ENCODE data around the gene PSME3. TPM values are rescaled to one million over a fixed set of nuclear protein-coding genes. Genes with fewer than 3 reads are reported as not detected.
A peak's percentile ranks its signal among the peaks of the same experiment; 100 is the strongest.

Gene PSME3
- total RNA-seq, 1 experiment from 2014 or later: 163 TPM

DNA sequence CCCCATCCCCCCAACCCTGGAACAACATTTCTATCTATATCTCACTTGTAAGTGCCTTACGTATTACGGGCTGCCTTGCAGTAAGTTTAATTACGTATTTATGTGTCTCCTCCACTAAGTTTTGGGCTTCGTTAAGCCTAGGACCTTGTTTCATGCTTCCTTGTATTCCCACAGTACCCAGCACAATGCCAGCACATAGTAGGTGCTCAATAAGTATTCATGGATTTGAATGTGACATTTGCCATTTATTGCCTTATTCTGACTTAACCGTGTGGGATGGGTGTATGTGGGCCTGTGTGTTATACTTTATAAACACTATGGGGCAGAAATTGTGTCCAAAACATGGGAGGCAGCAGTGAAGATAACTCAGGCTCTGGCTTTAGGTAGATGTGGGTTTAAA lies 40.7 kb upstream of the PSME3 start:
- H4K20me1 ChIP-seq (ENCODE audit: insufficient read depth): no peaks in the 10 kb centered on the region
- no peaks in the 10 kb centered on the region for H3K9me3 ChIP-seq (ENCODE audit: control insufficient read depth in 1 of 2, insufficient read depth in 1 of 2, low read depth in 1 of 2, low read length in 2 of 2)
- H2AFZ ChIP-seq (ENCODE audit: low read depth, low read length, poor library complexity, severe bottlenecking): no peak overlapping the region
- H3K79me2 ChIP-seq (ENCODE audit: insufficient read depth, low read length): 0 out of 2 replicates have a peak, but pooled peaks cover 5% of the 10 kb centered on the region
- H3K27ac ChIP-seq (ENCODE audit: low read depth, low read length): no peak overlapping the region
- no peak overlapping the region for H3K4me3 ChIP-seq (replicated peaks in 1 of 2; ENCODE audit: low read depth in 1 of 2, low read length in 2 of 2)
- ATAC-seq (no peak), DNase-seq (ENCODE audit: low read depth, low spot score) (no peak)
- H3K27me3 ChIP-seq (ENCODE audit: insufficient read depth, low read length): no peaks in the 10 kb centered on the region
- ChIA-PET POLR2A (no interaction called here), RAD21 (ENCODE audit: low non-redundant PET in 1 of 2, low total read pairs in 2 of 2, uncharacterized antibody in 2 of 2, unreplicated experiment in 2 of 2) (no interaction called here), CTCF (no interaction called here)
- H3K36me3 ChIP-seq (ENCODE audit: control insufficient read depth in 1 of 2, insufficient read depth in 2 of 2, low read length in 2 of 2): no peaks in the 10 kb centered on the region
- TF ChIP-seq, protein P1, sequence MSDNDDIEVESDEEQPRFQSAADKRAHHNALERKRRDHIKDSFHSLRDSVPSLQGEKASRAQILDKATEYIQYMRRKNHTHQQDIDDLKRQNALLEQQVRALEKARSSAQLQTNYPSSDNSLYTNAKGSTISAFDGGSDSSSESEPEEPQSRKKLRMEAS (IDR thresholded peaks at IDR 0.05): 0 out of 2 replicates have a peak, but pooled peaks have one; percentile 22
- no peak for TF ChIP-seq EZH2 (IDR thresholded peaks at IDR 0.05)
- no peak overlapping the region for H3K4me2 ChIP-seq (ENCODE audit: low read length)
- intact Hi-C loops (cut with micrococcal nuclease): no loop called here
- no peak overlapping the region for H3K9ac ChIP-seq (ENCODE audit: low read length)
- BruUV-seq (replicated peaks): no TSS peak
- no peaks in the 10 kb centered on the region for H3K9me2 ChIP-seq (ENCODE audit: insufficient read depth)
- peaks cover under 1 to 4% of the 10 kb centered on the region in 2 experiments; a peak in 2 of 4 replicates for H3K4me1 ChIP-seq (ENCODE audit: control insufficient read depth in 1 of 2, insufficient read depth in 2 of 2, low read length in 2 of 2)

GRCh38 chr17:42795061-42795460 lies 38.1 kb upstream of the PSME3 start:
- no TSS peak for BruUV-seq (replicated peaks)
- ChIA-PET POLR2A (no interaction called here), RAD21 (ENCODE audit: low non-redundant PET in 1 of 2, low total read pairs in 2 of 2, uncharacterized antibody in 2 of 2, unreplicated experiment in 2 of 2) (no interaction called here), CTCF (no interaction called here)
- H3K27ac ChIP-seq (ENCODE audit: low read depth, low read length): no peak overlapping the region
- intact Hi-C loops (cut with micrococcal nuclease): no loop called here
- peaks cover 8% of the 10 kb centered on the region; the same call in 1 of the 2 replicates for H3K79me2 ChIP-seq (ENCODE audit: insufficient read depth, low read length)
- no peak overlapping the region for H3K4me3 ChIP-seq (replicated peaks in 1 of 2; ENCODE audit: low read depth in 1 of 2, low read length in 2 of 2)
- H3K9ac ChIP-seq (ENCODE audit: low read length): no peak overlapping the region
- no peaks in the 10 kb centered on the region for H3K9me2 ChIP-seq (ENCODE audit: insufficient read depth)
- no peak overlapping the region for H2AFZ ChIP-seq (ENCODE audit: low read depth, low read length, poor library complexity, severe bottlenecking)
- ATAC-seq (no peak), DNase-seq (ENCODE audit: low read depth, low spot score) (no peak)
- H4K20me1 ChIP-seq (ENCODE audit: insufficient read depth): no peaks in the 10 kb centered on the region
- H3K4me1 ChIP-seq (ENCODE audit: control insufficient read depth in 1 of 2, insufficient read depth in 2 of 2, low read length in 2 of 2): peaks cover 4 to 9% of the 10 kb centered on the region in 2 experiments; a peak in 2 of 4 replicates
- no peaks in the 10 kb centered on the region for H3K9me3 ChIP-seq (ENCODE audit: control insufficient read depth in 1 of 2, insufficient read depth in 1 of 2, low read depth in 1 of 2, low read length in 2 of 2)
- H3K4me2 ChIP-seq (ENCODE audit: low read length): no peak overlapping the region
- no peaks in the 10 kb centered on the region for H3K36me3 ChIP-seq (ENCODE audit: control insufficient read depth in 1 of 2, insufficient read depth in 2 of 2, low read length in 2 of 2)
- H3K27me3 ChIP-seq (ENCODE audit: insufficient read depth, low read length): no peaks in the 10 kb centered on the region
- TF ChIP-seq JUND (IDR thresholded peaks at IDR 0.05) (no peak), ZNF274 (IDR thresholded peaks at IDR 0.05; ENCODE audit: low read depth, low read length) (no peak), REST (IDR thresholded peaks at IDR 0.05; ENCODE audit: low read depth) (no peak), SP1 (IDR thresholded peaks at IDR 0.05; ENCODE audit: low read depth) (no peak), ELF1 (IDR thresholded peaks at IDR 0.05; ENCODE audit: borderline replicate concordance, low read depth) (no peak), CTCF (IDR thresholded peaks at IDR 0.05 in 2 of 3, conservative IDR thresholded peaks at IDR 0.05 in 1 of 3; ENCODE audit: borderline replicate concordance in 1 of 3, insufficient read depth in 1 of 3, low read depth in 2 of 3, low read length in 2 of 3) (no peak), EZH2 (IDR thresholded peaks at IDR 0.05) (no peak), EZH2phosphoT487 (IDR thresholded peaks at IDR 0.05; ENCODE audit: borderline replicate concordance) (no peak), ZFX (IDR thresholded peaks at IDR 0.05) (no peak), RAD21 (IDR thresholded peaks at IDR 0.05; ENCODE audit: low read depth) (no peak), SIN3A (IDR thresholded peaks at IDR 0.05; ENCODE audit: low read depth) (no peak), YY1 (IDR thresholded peaks at IDR 0.05; ENCODE audit: extremely low read depth, insufficient replicate concordance, low read depth, low read length) (no peak), CBX3 (IDR thresholded peaks at IDR 0.05; ENCODE audit: low read depth) (no peak), FOSL1 (IDR thresholded peaks at IDR 0.05; ENCODE audit: low read depth) (no peak)
- TF ChIP-seq, protein P2, sequence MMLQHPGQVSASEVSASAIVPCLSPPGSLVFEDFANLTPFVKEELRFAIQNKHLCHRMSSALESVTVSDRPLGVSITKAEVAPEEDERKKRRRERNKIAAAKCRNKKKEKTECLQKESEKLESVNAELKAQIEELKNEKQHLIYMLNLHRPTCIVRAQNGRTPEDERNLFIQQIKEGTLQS (IDR thresholded peaks at IDR 0.05): no peak
- TF ChIP-seq, protein P1 (IDR thresholded peaks at IDR 0.05): no peak
